Embryonic facial prominence (tissue), 1 donor: ENCODE measurements around the gene ARL4C.

Experiments
- DNase-seq: peaks from one replicate; pipeline ENCODE4 v3.0.0-alpha.2; 2016; ENCODE audit errors: extremely low spot score

Gene ARL4C

DNA sequence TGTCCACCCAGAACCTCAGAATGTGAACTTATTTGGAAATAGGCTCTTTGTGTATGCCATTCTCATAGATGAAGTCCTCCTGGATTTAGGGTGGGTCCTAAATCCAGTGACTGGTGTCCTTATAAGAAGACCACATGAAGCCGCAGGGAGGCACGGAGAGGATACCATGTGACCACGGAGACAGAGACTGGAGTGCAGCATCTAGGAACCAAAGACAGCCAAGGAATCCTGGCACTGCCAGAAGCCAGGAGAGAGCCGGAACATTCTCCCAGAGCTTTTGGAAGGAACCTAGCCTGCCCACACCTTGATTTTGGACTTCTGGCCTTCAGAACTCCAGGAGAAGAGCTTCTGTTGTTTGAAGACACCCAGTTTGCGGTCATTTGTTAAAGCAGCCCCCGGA is 49.7 kb downstream of the ARL4C start:
- no peak for DNase-seq

- DNase-seq = no peak
These were observed 50.3 kb downstream of the ARL4C start for GRCh38 chr2:234446404-234447076.

GRCh38 chr2:234444893-234445292 is 52.0 kb downstream of the ARL4C start:
- DNase-seq = no peak

- no peak for DNase-seq
These were observed 52.6 kb downstream of the ARL4C start for GRCh38 chr2:234444242-234444730.
